Pons (tissue), 1 donor: ENCODE results near the gene CDC42BPG.
A peak's percentile ranks its signal among the peaks of the same experiment; 100 is the strongest.

ENCODE experiments used
- DNase-seq: peaks from one replicate; pipeline ENCODE4 v3.0.0-alpha.2; 2016; ENCODE audit warnings: low spot score

The CDC42BPG gene

DNA sequence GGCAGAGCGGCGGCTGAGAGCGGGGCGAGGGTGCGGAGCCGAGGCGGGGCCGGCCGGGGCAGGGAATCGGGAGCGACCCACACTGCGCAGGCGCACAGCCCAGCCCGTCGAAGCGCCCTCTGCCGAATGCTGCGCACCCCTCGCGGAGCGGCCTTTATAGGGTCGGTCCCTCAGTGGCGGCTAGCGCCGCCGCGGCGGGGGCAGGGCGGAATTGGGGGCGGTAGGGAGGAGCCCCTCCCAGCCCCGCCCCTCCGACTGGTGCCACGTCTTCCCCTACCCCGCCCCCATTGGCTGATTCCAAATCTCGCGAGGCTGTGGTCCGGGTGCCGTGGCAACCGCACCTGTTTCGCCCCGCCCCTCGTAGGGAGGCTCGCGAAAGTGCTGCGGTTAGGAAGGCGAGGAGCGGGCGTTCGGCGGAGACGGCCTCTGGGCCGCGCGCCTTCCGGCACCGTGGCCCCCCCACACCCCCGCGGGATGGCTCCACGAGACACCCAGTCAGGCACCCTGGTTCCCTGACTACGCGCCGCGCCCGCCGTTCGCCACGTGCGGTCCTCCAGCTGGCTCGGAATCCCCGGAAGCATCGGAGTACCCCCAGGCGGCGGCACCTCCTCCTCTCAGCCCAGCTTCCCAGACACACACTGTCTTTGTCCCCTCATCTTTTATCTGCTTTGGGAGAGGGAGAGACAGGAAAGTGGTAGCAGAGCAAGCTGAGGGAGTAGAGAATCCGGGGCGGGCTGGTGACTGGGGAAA, 34.2 kb upstream of the CDC42BPG start, which contains the start of gene EHD1:
Gene EHD1 (minus strand): TSS at position 128 of the 750 bp plus-strand sequence. CDS start 157 bp downstream, outside the sequence.
- DNase-seq, result peak; percentile 97

DNA sequence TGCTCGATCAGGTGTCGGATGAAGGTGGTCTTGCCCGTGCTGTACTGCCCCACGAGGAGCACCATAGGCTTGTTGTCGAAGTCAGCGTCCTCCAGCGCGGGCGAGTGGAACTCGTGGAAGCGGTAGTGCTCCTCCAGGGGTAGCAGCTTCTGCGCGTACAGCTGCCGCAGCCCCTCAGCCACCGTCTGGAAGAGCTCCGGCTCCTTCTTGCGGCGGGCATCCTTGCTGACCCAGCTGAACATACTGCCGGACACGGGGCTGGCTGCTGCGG, 33.7 kb upstream of the CDC42BPG start:
- DNase-seq, result no peak

DNA sequence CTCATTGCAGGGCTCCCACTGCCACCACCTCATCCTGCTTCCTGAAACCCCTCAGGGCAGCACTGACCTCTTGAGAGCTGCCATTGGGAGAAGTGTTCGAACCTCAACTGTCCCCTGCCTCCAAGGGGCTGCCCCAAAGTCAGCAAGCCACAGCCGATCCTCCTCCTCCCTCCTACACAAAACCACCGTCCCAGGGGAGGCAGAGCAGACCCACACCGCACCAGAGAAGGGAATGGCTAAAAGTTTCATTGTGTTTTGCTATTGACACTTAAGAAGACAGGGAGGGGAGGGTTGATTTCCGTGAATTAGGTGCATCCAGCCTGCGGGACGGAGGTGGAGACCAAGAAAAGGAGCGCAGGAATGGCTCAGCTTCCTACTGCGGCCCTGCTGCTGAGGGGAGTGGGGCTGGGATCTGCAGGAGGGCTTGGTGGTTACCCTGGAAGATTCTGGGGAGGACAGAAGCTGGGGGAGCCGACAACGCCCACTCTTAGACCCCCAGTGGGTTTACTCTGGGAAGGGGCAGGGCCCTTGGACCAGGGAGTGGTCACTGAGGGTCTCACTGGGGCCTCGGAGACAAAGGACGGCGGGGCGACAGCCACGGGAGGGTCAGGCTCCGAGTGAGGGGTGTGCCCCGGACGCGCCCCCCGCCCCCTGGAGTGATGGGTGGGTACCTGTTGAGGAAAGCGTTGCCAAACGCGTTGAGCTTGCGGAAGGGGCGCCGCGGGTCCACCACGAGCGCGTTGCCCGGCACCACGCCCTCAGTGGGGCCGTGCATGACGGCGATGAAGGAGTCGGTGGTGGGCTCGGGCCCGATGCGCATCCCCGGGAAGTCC, 33.2 kb upstream of the CDC42BPG start:
- no peak for DNase-seq

DNA sequence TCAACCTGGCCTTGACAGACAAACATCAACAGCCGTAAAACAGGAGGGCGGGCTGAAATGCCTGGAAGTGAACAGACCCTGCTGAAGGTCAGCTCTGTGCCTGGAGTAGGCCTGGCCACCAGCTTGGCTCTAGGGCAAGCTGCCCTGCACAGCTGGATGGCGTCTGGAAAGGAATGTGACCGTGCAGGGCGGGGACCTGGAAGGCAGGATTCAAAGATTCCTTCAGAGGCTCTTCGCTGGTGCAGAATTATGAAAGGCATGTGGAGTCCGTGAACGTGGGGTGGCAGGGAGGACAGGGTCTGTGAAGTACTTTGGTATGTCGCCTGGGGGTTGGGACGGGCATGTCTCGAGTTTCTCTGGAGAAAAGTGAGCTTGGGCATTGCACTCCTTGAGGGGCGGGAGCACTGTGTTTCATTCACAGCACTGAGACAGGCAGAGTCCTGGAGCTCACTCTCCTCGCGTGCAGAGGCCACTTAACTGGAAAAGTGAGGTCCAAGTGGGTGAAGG, 32.4 kb upstream of the CDC42BPG start:
- DNase-seq, result peak; percentile 40

DNA sequence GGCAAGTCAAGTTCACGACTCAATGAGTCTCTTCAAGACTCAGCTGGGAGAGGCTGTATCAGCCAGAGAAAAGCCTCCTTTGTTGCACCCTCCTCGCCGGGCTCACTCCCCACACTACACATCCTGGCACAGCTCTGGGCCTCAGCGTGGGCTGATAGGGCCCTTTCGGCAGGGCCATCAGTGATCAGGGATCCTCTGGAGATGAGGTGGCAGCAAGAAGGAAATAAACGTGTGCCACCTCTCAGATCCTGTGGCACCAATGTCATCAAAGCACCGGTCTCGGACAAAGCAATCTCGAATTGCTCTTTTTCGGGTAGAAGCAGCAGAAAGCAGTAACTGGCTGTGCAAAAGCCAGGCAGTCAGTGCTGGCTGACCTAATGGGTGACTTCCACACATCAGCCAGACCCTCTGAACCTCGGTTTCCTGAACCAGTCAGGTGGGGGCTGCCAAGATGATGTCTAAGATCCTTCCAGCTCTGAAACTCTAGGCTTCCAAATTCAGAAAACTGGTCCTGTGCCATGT, 31.8 kb upstream of the CDC42BPG start:
- DNase-seq, result peak; percentile 86

DNA sequence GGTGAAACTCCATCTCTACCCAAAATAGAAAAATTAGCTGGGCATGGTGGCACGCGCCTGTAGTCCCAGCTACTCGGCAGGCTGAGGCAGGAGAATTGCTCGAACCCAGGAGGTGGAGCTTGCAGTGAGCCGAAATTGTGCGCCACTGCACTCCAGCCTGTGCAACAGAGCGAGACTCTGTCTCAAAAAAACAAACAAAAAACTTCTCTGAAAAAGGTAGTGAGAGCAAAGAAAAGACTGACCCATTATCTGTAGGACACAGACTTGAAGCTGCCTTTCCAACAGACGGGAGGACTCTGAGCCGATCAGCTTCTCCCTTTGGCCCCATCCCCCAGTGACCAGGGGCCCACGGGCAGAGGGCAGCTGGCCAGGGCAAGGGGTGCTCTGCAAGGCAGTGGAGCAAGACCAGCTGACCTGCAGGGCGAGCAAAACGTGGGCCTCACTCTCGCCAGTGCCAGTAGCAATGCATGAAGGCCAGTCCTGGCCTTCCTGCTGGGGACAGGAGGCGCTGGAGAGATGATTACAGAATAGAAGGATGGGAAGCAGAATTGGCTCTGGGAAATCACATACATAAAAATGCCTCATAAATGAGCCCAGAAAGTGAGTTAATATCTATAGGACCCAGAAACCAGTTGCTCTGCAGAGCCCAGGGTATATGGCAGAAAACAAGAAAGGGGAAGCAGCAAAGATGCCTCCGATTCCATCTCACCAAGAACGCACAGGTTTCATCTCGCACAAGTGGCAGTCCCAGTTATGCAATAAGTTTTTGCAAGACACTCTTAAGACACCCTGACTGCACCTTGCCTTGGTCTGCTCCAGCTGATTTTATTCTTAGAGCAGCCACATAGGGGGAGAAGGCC, 31.1 kb upstream of the CDC42BPG start:
- DNase-seq, result peak; percentile 49

DNA sequence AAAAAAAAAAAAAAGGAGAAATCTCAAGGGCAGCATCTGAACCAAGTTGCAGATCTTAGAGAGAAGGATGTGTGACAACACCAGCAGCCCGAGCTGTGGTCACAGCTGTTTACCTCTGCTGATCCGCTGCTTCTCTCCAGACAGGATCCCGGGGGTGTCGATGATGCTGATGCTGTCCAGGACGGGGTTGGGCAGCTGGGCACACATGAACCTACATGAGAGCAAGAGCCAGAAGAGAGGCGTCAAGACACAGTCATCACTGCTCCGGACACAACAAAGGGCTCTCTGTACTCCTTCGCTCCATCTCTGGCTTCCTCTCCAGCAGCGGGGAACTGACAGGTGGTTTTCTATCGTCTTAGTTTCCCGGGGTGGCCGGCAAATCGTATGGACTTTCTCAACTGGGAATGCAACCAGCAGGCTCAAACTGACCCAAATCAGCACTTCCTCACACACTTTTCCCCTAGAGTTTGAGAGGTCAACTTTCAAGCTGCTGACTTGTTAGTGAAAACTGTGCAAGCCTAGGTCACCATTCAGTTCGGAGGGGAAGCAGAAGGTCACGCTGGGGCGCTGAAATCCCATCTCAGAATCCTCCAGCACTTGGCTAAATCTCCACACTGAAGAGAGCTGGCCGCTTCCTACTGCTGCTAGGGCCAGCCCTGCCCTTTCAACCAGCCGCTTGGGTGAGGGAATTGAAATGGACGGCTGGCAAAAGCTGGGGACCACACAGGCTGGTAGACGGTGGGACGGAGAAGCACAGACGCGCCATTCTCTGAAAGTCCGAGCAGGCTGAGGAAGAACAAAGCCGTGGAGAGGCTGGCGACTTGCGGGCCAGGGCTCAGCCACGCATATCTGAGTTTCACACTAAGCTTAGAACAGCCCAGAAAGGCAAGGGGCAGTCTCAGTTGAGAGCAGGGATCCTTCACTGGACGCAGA, 30.1 kb upstream of the CDC42BPG start:
- peak; percentile 94 for DNase-seq

DNA sequence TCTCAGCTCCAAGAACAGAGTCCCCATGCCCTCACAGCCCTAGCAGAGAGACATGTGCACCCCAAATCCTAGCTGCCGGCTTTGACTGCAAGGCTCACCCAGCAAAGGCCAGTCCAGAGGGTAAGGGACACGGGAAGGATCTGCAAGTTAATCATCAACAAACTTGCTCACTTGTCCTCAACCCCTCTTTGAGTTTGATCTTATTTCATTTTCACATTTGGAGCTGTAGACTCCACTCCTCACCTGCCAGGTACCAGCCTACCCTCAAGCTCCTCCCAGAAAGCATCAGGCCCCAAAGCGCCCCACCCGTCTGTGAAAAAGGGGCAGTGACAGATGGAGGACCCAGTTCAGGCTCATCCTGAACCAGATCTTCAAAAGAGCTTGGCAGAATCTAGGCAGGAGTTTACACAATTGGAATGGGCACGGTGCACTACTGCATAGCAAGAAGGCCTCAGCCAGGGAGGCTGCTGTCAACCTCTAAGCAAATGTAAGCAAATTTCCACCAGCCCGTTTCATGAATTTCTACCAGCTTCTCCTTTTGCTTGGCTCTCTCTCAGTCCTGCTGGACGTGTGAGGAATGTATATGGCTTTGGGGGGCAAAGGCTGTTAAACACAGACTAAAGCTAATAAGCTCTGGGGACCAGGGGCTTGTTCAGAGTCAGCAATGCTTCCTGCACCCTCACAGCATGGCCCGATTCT, 28.5 kb upstream of the CDC42BPG start:
- no peak for DNase-seq

DNA sequence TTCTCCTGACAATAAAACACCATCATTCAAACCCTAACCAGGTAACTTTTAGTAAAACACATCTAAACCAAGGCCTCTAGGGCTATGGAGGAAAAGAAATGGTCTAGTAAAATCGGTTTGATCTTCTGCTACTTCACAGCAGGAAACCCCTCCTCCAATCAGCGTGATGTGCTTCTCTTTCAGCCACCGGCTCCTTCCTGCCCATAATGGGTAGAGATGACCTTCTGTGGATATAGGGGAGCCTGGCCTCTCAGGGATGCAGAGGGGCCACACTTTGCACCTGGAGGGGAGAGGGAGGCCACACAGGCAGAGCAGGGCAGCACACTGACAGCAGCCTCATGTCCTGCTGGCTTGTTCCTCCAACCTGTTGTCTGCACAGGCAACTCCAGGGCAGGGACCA, 27.0 kb upstream of the CDC42BPG start:
- DNase-seq, result no peak

DNA sequence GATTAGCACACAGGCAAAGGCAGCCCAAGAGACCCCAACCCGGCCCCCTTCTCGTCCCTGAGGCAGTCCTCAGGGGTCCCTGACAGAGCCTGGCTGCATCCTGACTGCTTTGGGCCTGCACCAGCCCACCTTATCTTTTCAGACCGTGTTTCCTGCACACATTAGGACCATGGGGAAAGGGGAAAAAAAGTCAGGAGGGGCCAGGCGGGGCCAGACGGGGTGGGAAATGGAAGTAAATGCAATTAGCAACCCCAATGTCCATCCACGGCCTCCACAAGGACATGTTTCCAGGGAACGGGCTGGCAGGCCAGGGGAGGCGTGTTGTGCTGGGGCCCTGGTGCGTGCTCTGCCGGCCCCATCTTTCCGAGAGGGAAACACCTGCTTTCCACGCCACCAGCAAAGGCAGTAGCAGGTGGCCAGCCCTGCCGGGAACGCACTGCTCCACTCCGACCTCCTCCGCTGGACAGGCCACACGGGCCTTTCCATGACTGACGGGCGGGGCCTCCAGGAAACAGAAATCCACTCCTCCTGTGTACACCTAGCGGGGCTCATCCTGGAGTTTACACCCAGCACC, 26.5 kb upstream of the CDC42BPG start:
- no peak for DNase-seq

DNA sequence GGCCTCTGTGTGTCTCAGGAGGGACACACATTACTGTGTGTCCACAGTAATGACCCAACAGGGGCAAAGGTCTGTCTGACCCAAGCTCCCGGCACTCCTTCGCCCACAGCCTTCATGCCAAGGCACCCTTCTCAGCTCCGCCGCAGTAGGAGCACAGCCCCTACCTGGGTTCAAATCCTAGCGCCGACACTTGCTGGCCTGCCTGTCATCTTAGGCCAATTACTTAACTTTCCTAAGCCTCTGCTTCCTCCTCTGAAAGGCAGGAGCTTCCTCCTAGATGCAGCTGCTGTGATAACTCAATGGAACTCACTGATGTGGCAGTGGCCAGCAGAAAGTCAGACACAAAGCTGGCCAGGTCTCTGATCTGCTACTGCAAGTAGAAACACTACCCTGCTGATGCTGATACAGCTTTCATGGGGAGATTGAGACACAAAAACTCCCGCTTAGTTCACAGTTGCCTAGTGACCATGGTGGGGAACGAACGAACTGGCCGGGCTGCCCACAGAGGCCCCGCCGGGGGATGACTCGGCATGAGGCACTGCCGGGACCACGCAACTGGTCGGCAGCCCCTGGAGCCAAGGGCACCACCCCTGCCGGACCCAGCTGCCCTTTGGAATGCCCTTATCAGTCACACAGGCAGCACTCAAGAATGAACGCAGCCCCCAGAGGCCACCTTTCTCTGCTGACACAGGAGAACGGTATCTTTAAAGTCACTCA, 25.9 kb upstream of the CDC42BPG start:
- DNase-seq, result no peak

DNA sequence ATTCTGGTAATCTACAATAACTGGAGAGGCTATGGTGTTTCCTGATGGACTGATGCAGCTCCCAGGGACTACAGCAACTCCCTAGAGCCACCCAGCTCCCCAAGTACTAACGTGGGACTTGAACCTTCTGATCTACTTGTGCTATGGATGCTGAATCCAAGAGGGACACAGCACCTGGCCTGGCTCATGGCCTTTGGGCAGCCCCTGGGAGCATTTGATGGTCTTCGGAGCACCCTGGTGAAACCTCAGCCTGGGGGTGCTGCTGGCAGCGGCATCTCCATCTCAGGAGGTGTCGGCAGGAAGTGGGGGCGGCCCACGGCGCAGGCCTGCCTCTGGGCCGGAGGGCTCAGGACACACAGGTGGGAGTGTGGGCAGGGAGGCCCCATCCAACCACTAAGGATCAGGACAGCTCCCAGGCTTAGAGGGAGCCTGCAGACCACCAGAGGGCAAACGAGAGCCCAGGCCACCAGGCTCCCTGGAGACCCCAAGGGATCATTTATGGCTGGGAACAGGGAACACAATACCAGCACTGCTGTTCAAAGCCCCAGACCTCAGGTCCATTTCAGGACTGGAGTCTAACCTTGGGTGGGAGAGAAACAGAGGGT, 25.2 kb upstream of the CDC42BPG start:
- no peak for DNase-seq

DNA sequence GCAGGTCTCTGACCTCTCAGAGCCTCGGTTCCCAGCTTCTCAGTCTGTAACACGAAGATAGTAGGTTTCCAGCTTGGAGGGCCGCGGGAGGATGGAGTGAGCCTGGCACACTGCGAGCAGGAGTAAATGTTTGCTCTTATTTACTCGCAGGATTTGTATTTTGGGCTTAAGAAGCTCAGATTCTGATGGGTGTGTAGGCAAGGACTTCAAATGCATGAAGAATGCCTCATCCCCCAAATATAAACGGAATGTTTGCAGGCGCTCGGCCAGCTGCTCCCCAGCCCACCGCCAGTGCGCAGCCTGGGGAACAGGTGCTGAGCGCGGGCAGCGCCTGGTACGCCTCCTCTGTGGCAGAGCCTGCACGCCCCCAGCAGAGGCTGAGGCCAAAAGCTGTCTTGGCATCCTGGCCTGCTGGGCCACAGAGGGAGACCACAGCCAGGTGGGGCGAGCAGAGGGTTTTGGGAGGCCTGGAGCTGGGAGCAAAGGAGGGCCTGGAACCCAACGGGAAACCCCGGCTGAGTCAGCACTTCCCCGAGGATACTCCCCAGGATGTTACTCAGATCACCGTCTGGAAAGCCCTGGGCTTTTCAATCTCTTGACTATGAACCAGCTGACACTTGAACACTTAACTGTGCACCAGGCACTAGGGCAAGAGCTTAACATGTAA, 24.6 kb upstream of the CDC42BPG start:
- no peak for DNase-seq

DNA sequence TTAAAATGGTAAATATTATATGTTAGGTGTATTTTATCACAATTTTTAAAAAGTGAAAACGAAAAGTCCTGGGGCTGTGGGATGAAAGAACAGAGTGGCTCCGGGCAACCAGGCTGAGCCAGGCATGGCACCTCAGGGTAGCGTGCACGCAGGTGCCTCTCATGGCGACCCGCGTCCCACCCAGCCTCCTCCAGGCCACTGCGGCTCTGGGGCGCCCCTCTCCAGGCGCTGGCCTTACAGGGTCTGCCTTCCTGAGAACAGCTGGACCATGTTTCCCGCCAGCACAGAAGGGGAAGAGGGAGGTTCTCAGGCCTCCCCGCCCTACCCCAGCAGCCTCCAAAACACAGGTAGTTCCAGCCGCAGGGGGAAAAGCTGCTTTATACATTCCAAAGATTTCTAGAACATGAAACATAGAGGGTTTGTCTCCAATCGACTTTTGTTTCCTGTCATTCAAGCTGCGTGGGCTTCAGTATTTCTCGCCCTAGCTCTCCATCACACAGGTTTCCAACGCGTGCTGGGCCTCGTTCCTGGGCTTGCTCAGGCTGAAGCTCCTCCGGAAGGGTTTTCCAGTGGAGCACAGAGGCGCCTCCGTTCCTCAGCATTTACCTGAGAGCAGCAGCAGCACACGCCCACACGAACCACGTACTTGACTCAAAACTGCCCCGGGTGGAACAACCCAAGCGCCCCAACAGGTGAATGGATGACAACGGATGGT, 23.5 kb upstream of the CDC42BPG start:
- DNase-seq, result no peak

DNA sequence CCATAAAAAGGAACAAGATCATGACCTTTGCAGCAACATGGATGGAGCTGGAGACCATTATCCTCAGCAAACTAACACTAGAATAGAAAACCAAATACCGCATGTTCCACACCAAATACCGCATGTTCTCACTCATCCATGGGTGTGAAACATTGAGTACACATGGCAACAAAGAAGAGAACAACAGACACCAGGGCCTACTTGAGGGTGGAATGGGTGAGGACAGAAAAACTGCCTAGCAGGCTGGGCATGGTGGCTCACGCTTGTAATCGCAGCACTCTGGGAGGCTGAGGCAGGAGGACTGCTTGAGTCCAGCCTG, 21.7 kb upstream of the CDC42BPG start:
- DNase-seq, result no peak

DNA sequence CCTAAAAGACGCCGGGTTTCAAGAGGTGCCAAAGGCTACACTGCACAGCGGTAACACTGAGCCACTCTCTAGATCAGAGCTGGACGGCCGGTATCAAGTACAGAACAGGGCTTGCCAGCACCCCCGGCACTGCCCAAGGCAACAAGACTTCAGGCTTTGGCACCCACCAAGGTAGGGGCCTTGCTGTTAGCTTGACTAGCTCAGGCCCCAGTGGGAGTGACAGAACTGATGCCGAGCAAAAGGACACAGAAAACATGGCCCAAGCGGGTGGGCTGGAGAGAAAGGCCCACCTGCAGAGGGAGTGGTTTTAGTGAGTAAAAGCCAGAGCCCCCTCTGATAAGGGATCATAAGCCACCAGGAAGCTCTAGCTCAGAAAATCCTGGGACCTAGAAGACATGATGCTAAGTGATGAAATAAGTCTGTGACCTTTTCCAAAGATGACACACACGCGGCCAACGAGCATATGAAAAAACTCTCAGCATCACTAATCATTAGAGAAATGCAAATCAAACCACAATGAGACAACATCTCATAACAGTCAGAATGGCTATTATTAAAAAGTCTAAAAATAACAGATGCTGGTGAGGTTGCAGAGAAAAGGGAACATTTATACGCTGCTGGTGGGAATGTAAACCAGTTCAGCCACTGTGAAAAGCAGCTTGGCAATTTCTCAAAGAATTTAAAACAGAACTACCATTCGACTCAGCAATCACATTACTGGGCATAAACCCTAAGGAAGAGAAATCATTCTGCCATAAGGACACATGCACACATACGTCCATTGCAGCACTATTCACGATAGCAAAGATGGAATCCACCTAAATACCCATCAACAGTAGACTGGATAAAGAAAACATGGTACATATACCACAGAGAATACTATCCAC, 21.1 kb upstream of the CDC42BPG start:
- DNase-seq, result no peak
